GM19043 (cell line): Measurements from ENCODE around the gene MTG2.

Source experiments
- ATAC-seq: cut with Tn5 transposase; IDR thresholded peaks from one replicate; pipeline ENCODE4 v1.9.1; 2021; ENCODE audit warnings: low read depth; ENCODE audit not compliant: unreplicated experiment

Gene MTG2

DNA sequence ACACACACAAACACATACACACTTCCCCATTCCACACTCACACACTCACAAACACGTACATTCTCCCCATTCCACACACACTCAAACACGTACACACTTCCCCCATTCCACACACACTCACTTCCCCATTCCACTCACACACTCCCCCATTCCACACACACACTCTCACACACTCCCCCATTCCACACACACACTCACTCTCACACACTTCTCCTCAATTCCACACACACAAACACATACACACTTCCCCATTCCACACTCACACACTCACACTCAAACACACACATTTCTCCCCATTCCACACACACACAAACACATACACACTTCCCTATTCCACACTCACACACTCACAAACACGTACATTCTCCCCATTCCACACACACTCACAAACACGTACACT lies 46.8 kb downstream of the MTG2 start:
- no peak for ATAC-seq

DNA sequence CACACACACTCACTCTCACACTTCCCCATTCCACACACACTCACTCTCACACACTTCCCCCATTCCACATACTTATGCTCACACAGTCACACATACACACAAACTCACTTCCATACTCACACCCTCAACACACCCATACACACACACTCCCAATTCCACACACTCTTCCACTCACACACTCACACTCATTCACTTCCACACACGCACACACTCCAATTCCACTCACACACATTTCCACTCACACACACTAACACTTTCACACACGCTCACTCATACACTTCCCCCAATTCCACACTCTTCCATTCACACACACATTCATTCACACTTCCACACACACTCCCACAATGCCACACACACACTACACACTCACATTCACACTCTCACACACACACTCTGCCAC lies 47.4 kb downstream of the MTG2 start:
- ATAC-seq, result no peak

DNA sequence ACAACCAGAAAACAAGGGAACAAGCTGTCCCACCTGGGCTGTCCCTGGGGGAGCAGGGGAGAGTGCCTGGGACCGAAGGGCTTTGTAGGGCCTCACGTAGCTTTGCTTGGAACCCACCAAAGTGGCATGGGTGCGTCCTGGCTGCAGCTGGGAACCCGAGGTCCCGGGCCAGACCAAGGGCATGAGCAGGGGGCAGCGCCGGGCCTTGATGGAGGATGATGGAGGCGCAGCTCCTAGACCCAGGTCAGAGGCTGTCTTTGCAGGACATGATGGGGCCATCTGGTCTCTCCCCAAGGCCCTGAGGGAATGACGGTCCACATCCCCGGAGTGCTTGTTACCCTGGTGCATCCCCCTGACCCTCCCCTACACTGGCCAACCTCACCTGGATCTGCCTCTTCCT lies 47.9 kb downstream of the MTG2 start:
- ATAC-seq, result no peak

DNA sequence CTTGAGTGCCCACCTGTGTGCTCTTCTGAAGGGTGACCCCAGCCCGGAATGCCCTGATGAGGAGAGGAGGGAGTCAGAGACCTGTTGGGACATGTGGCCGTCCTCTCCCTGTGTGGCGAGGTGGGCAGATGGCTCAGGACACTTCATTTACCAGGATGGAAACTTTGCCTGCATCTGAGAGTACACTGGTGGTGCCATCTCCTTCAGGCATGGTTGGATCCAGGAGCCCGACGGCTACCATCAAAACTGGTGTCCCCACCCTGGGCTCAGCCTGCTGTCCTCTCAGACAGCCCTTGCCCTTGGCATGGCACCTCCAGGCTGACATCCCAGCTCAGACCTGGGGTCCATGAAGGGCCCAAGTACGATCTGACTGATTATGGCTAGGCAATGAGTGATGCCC lies 48.5 kb downstream of the MTG2 start:
- no peak for ATAC-seq

DNA sequence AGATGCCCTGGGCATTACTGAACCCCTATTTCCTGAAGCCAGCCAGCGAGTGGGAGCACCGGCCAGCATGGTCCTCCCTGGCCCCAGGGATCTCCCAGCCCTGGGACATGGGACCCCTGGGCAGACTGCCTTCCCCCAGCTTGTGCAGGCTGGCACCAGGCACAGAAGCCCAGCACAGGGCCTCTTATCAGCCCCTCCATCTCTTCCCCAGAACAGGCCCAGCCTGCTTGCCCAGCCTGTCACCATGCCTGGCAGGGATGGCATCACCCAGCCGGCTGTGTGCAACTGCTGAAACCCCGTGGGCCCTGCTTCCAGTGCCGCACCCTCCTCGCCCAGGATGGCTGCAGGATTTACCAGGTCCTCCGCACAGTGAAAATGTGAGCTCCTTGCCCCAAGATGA lies 49.4 kb downstream of the MTG2 start:
- ATAC-seq, result no peak

DNA sequence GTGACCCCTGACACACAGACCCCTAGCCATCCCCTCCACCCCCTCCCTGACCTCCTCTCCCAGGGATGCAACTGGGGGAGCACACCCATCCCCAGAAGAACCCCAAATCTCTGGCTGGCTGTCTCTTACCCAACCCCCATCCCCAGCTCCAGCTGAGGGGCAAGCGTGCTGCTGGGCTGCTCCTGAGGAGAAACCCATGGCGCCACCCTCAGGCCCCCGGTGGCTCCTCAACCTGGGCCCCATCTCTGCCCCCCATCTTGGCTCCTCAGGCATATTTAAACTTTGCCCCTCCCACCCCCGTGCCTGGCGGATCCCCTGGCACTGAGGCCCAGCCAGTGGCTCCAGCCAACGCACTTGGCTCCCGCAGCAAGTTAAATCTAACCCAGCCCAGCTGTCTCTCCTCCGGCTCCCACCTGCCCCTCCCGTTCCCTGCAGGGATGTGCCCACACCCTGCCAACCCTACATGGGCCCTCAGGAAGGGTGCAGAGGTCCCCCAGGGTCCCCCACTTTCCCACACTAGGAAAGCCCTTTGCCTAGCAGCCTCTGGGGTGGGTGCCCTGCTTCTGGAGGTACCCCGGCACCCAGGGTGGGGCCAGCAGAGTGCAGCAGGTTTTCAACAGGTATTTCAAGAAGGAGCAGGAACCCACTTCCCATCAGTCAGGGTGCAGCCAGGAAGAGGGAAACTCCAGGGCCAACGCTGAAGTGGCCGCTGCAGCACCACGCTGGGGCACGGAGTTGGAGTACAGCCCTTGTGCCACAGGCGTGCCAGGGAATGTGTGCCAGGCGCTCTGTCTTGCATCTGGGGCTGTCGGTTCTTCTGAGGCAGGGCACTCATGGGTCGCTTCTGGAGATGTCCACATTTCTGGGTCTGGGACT lies 50.2 kb downstream of the MTG2 start:
- no peak for ATAC-seq

DNA sequence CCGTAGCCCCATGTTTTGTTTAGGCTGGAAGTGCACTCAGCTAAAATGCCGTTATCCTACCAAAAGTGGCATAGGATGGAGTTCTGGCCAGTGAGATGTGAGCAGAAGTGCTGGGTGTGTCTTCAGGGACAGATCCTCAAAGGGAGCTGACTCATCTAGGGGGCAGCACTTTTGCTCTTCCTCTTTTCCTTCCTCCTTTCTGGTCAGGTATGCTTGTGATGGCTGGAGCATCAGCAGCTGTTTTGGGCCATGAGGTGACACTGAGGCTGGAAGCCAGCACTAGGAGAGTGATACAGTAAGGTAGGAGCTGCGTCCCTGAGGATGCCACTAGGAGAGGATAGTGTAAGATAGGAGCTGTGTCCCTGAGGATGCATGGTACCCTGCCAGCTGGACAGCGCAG lies 50.9 kb downstream of the MTG2 start:
- no peak for ATAC-seq

DNA sequence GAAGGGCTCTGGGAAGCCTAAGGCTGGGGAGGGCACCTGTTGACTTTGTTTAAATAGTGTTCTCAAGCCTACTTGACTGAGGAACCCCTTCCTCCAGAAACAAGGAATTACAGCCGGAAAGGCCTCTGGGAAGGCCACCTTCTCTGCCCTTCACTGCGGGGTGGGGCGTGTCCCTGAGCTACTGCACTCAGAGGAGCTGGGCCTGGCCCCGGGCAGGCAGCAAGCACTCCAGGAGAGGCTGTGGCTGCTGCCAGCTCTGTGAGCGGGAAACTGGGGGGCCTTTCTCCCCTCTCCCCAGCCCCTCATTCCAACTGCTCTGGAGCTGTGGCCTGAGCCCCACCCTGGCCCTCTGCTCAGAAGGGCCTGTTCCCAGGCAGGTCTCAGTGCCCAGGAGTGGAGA lies 51.5 kb downstream of the MTG2 start:
- no peak for ATAC-seq

DNA sequence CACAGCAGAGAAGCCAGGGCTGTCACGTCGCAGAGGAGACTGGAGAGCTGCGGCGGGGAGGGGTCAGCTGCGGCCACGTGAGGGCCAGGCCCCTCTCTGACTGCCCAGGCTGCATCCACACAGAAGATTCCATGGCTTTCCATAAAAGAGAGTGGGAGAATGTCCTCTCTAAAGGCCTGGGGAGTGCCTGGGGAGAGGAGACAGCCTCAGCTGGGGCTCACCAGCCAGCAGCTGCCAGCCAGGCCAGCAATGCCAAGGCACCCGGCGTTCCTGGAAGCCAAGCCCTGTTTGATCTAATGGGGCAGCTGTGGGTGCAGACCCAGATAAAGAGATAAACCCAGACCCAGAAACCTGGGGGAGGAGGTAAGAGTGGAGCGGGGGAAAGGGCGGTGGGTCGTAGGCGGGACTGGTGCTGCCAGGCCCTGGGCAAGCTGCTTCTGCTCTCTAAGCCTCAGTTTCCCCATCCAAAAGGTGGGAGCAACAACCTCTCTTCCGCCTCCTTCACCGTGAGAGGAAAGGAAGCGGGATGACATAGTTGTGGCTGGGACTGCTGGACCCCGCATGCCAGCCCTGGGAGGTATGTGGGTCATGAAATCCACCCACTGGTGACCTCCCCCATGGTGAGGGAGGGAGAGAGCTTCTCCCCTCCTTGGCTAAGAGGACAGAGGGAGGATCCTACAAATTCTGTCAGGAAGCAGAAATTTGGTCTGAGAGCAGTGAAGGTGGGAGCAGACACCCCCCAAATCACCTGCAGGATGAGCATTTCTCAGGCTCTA lies 52.4 kb downstream of the MTG2 start:
- no peak for ATAC-seq

DNA sequence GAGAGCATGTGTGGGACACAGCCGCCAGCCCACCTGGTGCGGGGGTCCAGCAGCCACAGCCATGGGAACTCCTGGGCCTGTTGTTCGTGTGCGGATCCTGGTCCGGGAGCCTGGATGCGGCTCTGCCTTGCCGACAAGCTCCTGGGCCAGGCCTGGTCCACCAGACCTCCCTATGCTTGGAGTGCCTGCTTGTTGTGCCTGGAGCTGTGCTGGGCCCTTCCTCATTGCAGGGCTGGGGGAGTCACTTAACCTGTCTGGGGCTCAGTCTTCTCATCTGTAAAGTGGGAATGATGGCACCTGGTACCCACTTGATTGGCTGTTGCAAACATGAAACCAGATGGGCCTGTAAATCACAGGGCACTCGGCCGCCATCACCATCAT lies 52.9 kb downstream of the MTG2 start:
- ATAC-seq, result no peak

DNA sequence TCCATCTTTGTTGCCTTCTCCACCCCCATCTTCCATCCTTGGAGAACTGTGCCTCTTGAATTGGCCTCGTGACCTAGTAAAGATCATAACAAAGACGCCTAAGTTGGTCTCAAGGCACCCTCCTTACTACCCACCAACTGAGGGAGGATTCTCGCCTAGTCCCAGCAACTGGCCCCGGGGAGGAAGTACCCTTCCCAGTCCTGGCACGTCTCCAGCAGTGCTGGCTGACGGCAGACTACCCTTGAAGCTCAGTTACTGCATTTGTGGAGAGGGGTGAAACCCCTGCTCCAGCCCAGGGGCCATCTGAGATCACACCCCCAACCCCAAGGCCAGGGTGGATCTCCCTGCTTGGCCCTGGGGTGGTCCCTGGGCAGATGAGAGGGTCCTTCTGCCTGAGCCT lies 53.4 kb downstream of the MTG2 start:
- no peak for ATAC-seq

DNA sequence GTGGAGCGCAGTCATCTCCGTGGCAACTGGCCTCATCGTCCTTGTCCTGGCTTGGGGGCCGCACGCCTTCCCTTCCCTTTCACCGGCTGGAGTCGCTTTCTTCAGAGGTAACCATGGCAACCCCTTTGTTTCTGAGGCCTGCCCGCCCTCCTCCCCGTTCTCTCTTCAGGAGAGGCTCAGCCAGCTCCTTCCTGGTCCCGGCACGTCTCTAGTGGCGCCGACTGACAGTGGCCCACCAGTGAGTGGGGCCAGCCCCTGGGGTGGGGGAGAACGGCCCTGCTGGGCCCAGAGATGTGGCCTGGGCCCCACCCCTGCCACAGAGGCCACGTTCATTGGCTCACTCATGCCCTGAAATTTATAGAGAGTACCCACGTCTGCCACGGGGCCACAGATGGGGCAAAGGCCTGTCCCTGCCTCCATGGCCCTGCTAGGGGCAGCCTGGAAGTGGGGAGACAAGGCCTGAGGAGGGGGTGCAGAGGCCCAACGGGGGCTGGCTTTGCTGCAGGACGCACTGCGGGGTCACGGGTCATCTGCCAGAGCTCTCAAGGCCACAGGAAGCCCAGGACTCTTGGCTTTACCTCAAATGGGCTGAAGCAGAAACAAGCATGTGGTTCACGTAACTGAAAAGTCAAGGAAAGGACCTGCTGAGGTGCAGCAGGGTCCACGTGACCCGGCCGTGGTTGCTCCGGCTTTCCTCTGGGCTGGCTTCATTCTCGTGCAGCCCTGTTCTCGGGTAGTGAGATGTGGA lies 54.1 kb downstream of the MTG2 start:
- no peak for ATAC-seq

DNA sequence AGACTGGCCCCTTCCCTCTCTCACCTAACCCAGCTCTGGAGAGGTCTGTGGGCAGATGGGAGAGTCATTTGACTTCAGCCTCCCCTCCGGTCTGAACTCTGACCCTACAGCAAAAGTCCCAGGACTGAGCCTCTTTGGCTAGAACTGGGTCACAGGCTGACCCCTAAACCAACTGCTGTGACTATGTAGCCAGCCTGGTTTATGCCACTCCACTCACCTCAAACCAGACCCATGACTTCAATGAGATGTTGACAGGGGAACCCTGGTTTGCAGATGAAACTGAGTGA lies 54.6 kb downstream of the MTG2 start:
- ATAC-seq, result no peak

DNA sequence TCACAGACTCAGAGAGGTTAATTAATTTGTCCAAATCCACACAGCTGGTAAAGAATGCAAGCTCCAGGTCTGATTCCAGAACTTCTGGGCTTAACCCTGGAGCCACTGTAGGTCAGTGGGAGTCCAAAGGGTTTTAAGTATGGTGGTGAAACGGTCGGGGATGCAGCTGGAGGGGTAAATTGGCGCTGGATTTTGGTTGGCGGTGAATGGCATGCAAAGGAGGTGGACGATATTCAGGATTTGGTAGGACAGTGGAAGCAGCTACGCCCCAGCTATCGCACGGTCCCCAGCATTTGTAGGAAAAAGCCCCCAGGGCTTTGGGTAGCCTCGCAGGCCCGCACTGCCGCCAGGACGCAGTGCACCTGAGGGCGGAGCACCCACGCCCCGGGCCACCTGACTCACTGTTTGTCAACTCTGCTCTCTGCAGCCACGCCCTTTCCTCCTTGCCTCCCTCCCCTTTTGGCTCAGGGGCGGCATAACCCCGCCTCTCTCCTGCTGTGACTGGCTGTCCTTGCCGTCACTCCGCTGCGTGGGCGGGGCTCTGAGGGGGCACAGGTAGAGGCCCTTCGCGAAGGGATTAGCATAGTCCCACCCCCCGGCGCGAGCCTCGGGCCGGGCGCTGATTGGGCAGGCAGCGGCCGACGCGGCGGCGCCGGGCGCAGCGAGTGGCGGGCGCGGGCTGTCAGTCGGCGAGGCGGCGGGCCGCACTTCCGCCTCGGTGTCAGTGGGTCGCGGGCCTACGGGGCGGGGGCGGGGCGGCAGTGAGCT lies 55.2 kb downstream of the MTG2 start, which contains the start of gene OSBPL2:
Gene OSBPL2, plus strand, starts transcription at position 721 of the 768 bp plus-strand sequence. CDS start 17,664 bp downstream, outside the sequence.
- ATAC-seq, result peak; percentile 98

DNA sequence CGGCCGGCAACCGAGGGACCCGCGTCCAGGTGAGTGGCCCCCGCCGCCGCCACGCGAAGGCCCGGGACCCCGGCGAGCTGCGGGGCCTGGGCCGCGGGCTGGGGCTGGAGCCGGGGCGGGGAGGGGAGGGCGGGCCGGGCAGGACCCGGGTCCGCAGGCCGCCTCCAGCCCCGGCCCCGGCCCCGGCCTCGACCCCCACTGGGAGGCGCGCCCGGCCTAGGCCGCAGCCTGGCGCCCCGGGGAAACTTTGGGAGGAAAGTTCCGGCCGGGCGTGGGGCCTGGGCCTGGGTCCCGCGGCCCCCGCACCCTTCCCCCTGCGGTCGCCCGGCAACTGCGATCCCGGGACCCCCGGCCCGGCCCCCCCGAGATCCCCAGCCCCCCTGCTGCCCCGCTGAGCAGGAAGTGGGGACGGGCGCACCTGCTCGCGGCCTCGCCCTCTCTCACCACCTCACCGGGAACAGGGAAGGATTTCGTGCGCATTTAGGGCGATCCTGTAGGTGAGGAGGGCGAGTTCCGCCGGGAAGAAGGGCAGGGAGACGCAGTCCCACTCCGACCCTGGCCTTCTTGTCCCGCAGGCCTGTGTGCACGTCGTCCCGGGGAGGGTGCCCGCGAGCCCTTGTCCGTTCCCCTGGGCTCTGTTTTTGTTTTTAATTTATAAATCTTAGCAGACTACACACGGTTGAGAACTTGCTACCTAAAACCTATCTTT lies 55.9 kb downstream of the MTG2 start:
- ATAC-seq, result no peak

DNA sequence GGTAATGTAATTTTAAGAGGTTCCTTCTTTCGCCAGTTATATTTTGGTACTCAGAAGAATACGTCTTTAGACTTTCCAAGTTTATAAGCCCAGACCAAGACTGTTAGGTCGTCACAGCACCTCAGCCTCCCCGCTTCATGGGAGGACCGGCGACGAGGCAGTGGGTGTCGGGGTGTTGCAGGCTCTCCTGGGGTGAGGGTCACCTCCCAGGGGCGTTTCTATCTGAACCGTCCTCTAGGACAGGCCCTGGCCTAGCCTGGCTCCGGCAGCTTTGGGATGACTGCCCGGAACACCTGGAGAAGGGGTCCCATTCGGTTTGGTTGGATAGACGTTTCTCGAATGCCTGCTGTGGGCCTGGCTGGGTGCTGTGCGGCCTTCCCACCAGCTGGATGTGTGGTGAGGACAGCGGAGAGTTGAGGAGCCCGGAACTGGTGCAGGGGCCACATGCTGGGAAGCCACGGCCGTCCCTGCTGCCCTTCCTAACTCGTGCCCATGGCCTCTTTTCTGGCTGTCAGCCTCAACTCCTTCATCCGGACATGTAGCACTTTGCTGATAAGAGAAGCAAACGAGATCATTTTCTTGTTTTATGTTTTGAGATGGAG lies 56.6 kb downstream of the MTG2 start:
- ATAC-seq, result no peak

DNA sequence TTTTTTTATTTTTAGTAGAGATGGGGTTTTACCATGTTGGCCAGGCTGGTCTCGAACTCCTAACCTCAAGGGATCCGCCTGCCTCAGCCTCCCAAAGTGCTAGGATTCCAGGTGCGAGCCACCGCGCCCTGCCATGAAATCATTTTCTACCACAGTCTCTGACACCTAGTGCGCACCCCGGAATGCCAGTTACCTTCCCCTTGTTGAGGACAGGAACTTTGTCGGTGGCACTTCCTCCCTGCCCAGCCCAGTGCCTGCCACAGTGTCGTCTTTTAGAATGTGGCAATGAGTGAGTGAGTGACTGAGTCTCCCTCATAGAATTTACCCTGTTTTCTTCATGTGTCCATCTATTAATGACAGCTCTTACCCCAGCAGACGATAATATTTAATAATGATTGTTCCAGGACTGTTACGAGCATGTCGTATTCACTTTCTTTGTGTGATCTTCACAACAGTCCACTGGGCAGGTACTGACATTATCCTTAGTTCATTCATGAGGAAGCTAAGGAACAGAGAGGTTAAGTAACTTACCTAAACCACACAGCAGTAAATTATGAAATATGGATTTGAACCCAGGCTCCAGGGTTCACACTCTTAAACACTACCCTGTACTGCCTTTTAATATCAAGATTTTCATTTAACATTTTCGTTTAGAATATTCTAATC lies 57.3 kb downstream of the MTG2 start:
- ATAC-seq, result no peak

DNA sequence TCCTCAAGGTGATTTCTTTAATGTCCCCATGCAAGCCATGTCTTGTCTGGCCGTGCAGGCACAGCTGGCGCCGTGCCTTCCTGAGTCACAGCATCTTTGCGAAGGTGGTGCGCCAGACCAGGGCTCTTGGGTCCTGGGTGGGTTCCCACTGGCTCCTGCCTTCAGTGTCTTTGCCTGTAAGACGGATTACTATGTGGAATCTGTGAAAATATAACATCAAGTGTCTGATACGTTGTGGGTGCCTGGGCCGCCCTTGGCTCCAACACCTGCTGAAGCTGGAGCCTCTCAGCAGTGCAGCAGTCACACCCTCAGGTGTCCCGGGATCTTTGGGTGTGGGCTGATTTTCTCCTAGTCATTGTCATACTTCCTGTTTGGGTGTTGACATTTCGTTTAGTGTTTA lies 58.7 kb downstream of the MTG2 start:
- ATAC-seq, result no peak

DNA sequence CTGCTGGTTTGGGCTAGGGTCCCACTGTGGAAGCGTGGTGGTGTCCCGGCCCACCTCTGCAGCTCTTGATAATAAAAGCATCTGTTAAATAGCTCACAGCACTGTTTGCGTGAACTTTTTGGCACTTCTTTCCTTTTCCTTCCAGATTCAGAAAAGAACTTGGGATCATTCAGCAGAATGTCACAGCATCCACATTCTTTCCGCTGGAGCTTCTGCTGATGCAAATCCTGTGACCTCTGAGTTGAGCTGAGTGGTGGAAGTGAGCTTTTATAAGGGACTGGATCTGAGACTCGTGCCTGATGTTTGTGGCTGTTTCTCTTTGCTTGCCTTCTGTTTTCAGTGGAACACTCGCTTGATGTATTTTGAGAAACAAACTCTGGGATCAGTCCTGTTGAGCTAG lies 59.3 kb downstream of the MTG2 start:
- ATAC-seq, result no peak
